GM10847 (cell line): ENCODE results near the gene GMNC.

Source experiments
- POLR2A ChIP-seq: IDR thresholded peaks from 2 replicates; pipeline ENCODE4 v1.6.1; 2011; ENCODE audit not compliant: insufficient read length; ENCODE audit errors: extremely low read depth

Gene GMNC

GRCh38 chr3:190854062-190854461 lies 8.4 kb downstream of the GMNC start:
- no peak for TF ChIP-seq POLR2A

- TF ChIP-seq POLR2A = no peak
These were observed 9.0 kb downstream of the GMNC start for GRCh38 chr3:190853464-190853863.

GRCh38 chr3:190849607-190850006 lies 12.9 kb downstream of the GMNC start:
- no peak for TF ChIP-seq POLR2A

DNA sequence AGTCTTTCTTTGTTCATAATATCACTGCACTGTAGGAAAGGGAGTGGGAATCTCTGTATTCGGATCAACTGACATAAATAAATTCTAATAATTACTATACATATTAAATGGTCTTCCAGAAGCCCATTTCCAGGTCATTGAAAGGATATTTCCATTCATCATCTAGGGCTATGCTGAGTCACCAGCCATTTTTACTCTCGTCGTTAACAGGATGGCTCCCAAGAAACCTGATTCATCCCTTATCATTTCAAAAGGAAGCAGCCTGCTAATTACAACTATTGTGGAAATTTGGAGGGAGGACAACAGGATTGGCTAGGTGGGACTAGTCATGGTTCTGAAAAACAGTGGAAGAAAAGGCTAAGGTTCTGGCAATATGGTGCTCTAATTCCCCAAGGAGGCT lies 13.6 kb downstream of the GMNC start:
- no peak for TF ChIP-seq POLR2A

DNA sequence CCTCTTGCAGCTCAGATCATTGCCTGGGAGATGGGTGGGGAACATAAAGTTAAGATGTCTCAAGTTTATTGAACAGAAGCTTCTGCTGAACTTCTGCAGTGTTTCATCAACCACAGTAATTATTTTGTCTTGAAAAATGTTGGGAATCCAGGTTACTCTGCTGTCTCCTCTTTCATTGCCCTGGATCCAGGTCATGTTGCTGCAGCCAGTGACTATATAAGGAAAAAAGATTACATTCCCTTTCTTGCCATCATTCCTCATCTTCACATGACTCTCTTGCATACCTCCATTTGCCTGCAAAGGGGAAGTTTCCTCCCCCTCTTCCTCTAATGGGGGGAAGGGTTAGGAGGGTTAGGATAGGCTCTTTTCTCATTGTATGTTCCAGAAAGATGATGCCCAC lies 15.1 kb downstream of the GMNC start:
- TF ChIP-seq POLR2A = no peak

- no peak for TF ChIP-seq POLR2A
These were observed 22.3 kb downstream of the GMNC start for GRCh38 chr3:190840146-190840545.

DNA sequence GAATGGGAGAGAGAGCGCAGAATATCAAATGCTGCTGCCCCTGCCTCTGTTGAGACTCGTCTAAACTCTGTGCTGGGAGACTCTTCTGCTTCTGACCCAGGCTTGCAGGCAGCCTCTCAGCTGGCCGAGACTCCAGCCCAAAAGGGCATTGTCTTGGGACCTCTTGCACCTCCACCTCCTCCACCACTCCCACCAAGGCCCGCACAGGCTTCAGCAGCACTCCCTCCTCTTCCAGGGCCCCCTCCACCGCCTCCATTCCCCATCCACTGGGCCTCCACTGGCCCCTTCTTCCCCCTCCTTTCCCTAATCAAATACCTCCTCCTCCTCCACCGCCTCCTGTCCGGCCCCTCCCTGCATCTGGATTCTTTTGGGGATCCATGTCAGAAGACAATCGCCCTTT lies 31.3 kb downstream of the GMNC start:
- no peak for TF ChIP-seq POLR2A

DNA sequence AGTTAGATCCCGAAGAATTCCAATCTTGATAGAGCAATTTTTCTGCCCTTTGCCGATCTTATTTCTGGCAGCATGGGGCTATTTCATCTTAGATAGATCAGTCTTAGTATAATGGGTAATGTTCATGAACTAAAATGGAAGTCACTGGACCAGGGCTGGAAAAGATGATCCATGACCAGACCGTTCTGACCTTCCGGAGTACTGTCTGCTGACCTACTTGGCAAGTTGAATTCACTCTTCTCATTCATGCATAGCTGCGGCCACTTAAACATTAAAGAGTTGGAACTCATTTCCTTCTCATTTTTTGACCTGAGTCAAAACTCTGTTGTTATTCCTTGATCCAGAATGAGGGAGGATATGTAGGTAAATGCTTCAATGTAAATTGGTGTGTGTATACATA lies 32.5 kb downstream of the GMNC start:
- no peak for TF ChIP-seq POLR2A

- no peak for TF ChIP-seq POLR2A
These were observed 36.5 kb downstream of the GMNC start for GRCh38 chr3:190826018-190826417.

GRCh38 chr3:190825386-190826016 lies 37.0 kb downstream of the GMNC start:
- TF ChIP-seq POLR2A = no peak

- no peak for TF ChIP-seq POLR2A
These were observed 50.6 kb downstream of the GMNC start for GRCh38 chr3:190811775-190812480.

- no peak for TF ChIP-seq POLR2A
These were observed 51.5 kb downstream of the GMNC start for GRCh38 chr3:190810957-190811356.

GRCh38 chr3:190809351-190809750 lies 53.1 kb downstream of the GMNC start:
- TF ChIP-seq POLR2A = no peak

GRCh38 chr3:190807719-190808375 lies 54.6 kb downstream of the GMNC start:
- no peak for TF ChIP-seq POLR2A
